ENCODE results near the gene C1orf185.

The C1orf185 gene

GRCh38 chr1:51193564-51193963, 91.5 kb downstream of the C1orf185 start:
- H3K27me3 ChIP-seq (ENCODE audit: insufficient read depth, low read length) = no peaks in the 10 kb centered on the region
- no peak overlapping the region for H3K4me3 ChIP-seq (ENCODE audit: low read length)

More at GRCh38 chr1:51193564-51193963, 91.5 kb downstream of the C1orf185 start:
- no peaks in the 10 kb centered on the region for H3K36me3 ChIP-seq (ENCODE audit: insufficient read depth, low read length)
- H3K9me3 ChIP-seq (ENCODE audit: low read length) = no peaks in the 10 kb centered on the region
- H2AFZ ChIP-seq (ENCODE audit: low read depth, low read length) = no peak overlapping the region
- H3K4me1 ChIP-seq (ENCODE audit: insufficient read depth, low read length) = no peaks in the 10 kb centered on the region

All from neuron (in vitro differentiated cells).